Keratinocyte (primary cell): ENCODE data around the gene CPNE1. TPM values are rescaled to one million over a fixed set of nuclear protein-coding genes. Genes with fewer than 3 reads are reported as not detected.

Experiments
- DNase-seq: peaks from one replicate; pipeline ENCODE4 v3.0.0-alpha.2; 2011; ENCODE audit warnings: low read depth, missing footprints, low spot score
- FAIRE-seq: peaks from 2 replicates; lab custom pipeline; 2011; peaks lifted over from hg19 to GRCh38; lab: Jason Lieb, UNC
- H2AFZ ChIP-seq: 2 replicates; pipeline ENCODE4 v1.6.0; 2012; ENCODE audit warnings: low read length, control low read depth, inconsistent platforms; ENCODE audit not compliant: control insufficient read depth
- H3K27ac ChIP-seq: 2 replicates; pipeline ENCODE4 v1.5.1; 2011; ENCODE audit warnings: low read length; ENCODE audit not compliant: control insufficient read depth, insufficient read depth
- H3K27me3 ChIP-seq: 3 replicates; pipeline ENCODE4 v1.6.0; 2011; ENCODE audit warnings: low read length; ENCODE audit not compliant: control insufficient read depth, insufficient read depth; ENCODE audit errors: extremely low read depth
- H3K36me3 ChIP-seq, 2 experiments: 2 replicates in 1 of 2; 3 replicates in 1 of 2; pipeline ENCODE4 v1.5.1; 2011; ENCODE audit warnings: low read length in 2 of 2, mild to moderate bottlenecking in 1 of 2; ENCODE audit not compliant: control insufficient read depth in 2 of 2, insufficient read depth in 2 of 2; ENCODE audit errors: extremely low read depth in 1 of 2
- H3K4me1 ChIP-seq: 3 replicates; pipeline ENCODE4 v1.5.1; 2011; ENCODE audit warnings: low read length; ENCODE audit not compliant: control insufficient read depth, insufficient read depth; ENCODE audit errors: extremely low read depth
- H3K4me2 ChIP-seq: 3 replicates; pipeline ENCODE4 v1.6.0; 2011; ENCODE audit warnings: low read depth, low read length; ENCODE audit not compliant: control insufficient read depth, insufficient read depth; ENCODE audit errors: extremely low read depth
- H3K4me3 ChIP-seq, 3 experiments: fragments of 200-600 bp in 1 of 3; sonication (generic) in 1 of 3; 2 replicates in 2 of 3; 3 replicates in 1 of 3; pipeline ENCODE4 v1.5.1; 2011 to 2016; ENCODE audit warnings: low read length in 3 of 3, mild to moderate bottlenecking in 3 of 3, control low read depth in 2 of 3, inconsistent platforms in 1 of 3, low read depth in 1 of 3, mixed read lengths in 1 of 3, mixed run types in 1 of 3, moderate library complexity in 1 of 3; ENCODE audit not compliant: control insufficient read depth in 2 of 3, insufficient read depth in 2 of 3; ENCODE audit errors: extremely low read depth in 1 of 3
- H3K79me2 ChIP-seq: 2 replicates; pipeline ENCODE4 v1.6.0; 2012; ENCODE audit warnings: low read length; ENCODE audit not compliant: control insufficient read depth, insufficient read depth
- H3K9ac ChIP-seq: 3 replicates; pipeline ENCODE4 v1.6.0; 2011; ENCODE audit warnings: low read length; ENCODE audit not compliant: control insufficient read depth, insufficient read depth; ENCODE audit errors: extremely low read depth
- H3K9me1 ChIP-seq: 3 replicates; pipeline ENCODE4 v1.6.0; 2011; ENCODE audit warnings: low read length; ENCODE audit not compliant: control insufficient read depth, insufficient read depth; ENCODE audit errors: extremely low read depth
- H3K9me3 ChIP-seq: 2 replicates; pipeline ENCODE4 v1.5.1; 2012; ENCODE audit warnings: low read depth, low read length; ENCODE audit not compliant: control insufficient read depth
- H4K20me1 ChIP-seq: 3 replicates; pipeline ENCODE4 v1.6.0; 2011; ENCODE audit warnings: low read length; ENCODE audit not compliant: control insufficient read depth, insufficient read depth; ENCODE audit errors: extremely low read depth
- EZH2 ChIP-seq: IDR thresholded peaks from one replicate; pipeline ENCODE4 v1.6.1; 2012; ENCODE audit warnings: inconsistent platforms, mild to moderate bottlenecking, low read length, moderate library complexity
- dilution Hi-C: fragments of 300-500 bp; cut with MboI; formaldehyde crosslinking; loops from one replicate; pipeline ENCODE4 v1.7.0; 2020; ENCODE audit warnings: low sequenced_read_pairs; ENCODE audit not compliant: extremely low pct_ligation_motif_present
- polyA plus RNA-seq, 5 experiments: library from polyadenylated mRNA; depleted of rRNA in 3 of 5; stranded (reverse) in 3 of 5; stranded (forward) in 1 of 5; unstranded in 1 of 5; fragments of >200 nt; gene quantifications; 1 replicate in 1 of 5; 2 replicates in 3 of 5; 3 replicates in 1 of 5; pipeline versions ENCODE4 v1.2.1 to v1.2.3, GENCODE V29; 2011 to 2012; ENCODE audit warnings: missing spikeins in 2 of 5, low read depth in 1 of 5, low replicate concordance in 1 of 5
- TF ChIP-seq, protein P1 (sequence below), 3 experiments: IDR thresholded peaks in 1 of 3; conservative IDR thresholded peaks in 1 of 3; optimal IDR thresholded peaks in 1 of 3; 2 replicates in 2 of 3; 3 replicates in 1 of 3; pipeline versions ENCODE3 to v1.5.1; 2011; ENCODE audit warnings: low read length in 3 of 3, mild to moderate bottlenecking in 3 of 3, moderate library complexity in 2 of 3, control low read depth in 1 of 3, inconsistent platforms in 1 of 3; ENCODE audit not compliant: insufficient read depth in 2 of 3; ENCODE audit errors: extremely low read depth in 1 of 3

Gene CPNE1
- polyA plus RNA-seq, 1 donor (not counting 4 experiments of a cell fraction or from before 2014, with no cell fraction given): 111 TPM

GRCh38 chr20:35695978-35696377 lies 31.3 kb upstream of the CPNE1 start:
- Histone ChIP-seq H3K4me3 (no peak overlapping the region), H3K9ac (no peak overlapping the region), H3K79me2 (peaks cover 31% of the 10 kb centered on the region), H3K4me2 (no peak overlapping the region), H2AFZ (no peak overlapping the region), H3K9me3 (no peaks in the 10 kb centered on the region), H3K27me3 (no peaks in the 10 kb centered on the region), H3K4me1 (peaks cover 17% of the 10 kb centered on the region), H4K20me1 (no peaks in the 10 kb centered on the region), H3K36me3 (peaks cover 10% of the 10 kb centered on the region in 2 experiments), H3K9me1 (no peaks in the 10 kb centered on the region), H3K27ac (no peak overlapping the region)
- no peak for FAIRE-seq
- DNase-seq: no peak
- dilution Hi-C loops: no loop called here
- TF ChIP-seq, protein P1, sequence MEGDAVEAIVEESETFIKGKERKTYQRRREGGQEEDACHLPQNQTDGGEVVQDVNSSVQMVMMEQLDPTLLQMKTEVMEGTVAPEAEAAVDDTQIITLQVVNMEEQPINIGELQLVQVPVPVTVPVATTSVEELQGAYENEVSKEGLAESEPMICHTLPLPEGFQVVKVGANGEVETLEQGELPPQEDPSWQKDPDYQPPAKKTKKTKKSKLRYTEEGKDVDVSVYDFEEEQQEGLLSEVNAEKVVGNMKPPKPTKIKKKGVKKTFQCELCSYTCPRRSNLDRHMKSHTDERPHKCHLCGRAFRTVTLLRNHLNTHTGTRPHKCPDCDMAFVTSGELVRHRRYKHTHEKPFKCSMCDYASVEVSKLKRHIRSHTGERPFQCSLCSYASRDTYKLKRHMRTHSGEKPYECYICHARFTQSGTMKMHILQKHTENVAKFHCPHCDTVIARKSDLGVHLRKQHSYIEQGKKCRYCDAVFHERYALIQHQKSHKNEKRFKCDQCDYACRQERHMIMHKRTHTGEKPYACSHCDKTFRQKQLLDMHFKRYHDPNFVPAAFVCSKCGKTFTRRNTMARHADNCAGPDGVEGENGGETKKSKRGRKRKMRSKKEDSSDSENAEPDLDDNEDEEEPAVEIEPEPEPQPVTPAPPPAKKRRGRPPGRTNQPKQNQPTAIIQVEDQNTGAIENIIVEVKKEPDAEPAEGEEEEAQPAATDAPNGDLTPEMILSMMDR (optimal IDR thresholded peaks at IDR 0.05 in 1 of 3, IDR thresholded peaks at IDR 0.05 in 1 of 3, conservative IDR thresholded peaks at IDR 0.05 in 1 of 3; ENCODE audit: extremely low read depth in 1 of 3, insufficient read depth in 2 of 3, low read length in 3 of 3): no peak
- TF ChIP-seq EZH2: no peak

DNA sequence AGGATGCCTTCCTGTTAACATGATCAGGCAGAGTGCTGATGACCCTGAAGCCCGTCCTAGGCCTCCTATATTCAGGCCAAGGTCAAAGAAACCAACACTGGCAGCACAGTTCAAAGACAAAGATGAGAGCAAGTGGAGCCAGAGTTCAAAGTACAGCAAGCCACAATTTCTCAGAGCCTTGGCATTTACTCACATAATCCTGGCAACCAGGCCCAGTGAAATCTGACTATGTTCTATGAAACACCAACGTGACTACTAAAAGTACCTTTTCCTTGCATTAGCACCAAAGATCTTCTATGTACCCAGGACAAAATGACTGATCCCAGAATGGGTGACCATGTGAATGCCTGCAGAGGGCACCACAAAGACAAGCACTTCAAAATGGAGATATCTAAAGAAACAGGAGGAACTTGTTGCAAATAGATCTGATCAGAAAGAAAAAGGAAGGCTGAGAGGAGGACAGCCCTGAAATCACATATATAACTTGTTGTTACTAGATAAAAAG lies 30.6 kb upstream of the CPNE1 start:
- FAIRE-seq: no peak
- TF ChIP-seq EZH2: no peak
- TF ChIP-seq, protein P1 (optimal IDR thresholded peaks at IDR 0.05 in 1 of 3, IDR thresholded peaks at IDR 0.05 in 1 of 3, conservative IDR thresholded peaks at IDR 0.05 in 1 of 3; ENCODE audit: extremely low read depth in 1 of 3, insufficient read depth in 2 of 3, low read length in 3 of 3): no peak
- no peaks in the 10 kb centered on the region for H3K9me3 ChIP-seq
- H3K36me3 ChIP-seq: peaks cover 10 to 15% of the 10 kb centered on the region in 2 experiments
- no peak overlapping the region for H3K4me2 ChIP-seq
- dilution Hi-C loops: no loop called here
- H2AFZ ChIP-seq: no peak overlapping the region
- no peak overlapping the region for H3K4me3 ChIP-seq
- H3K9me1 ChIP-seq: no peaks in the 10 kb centered on the region
- no peak overlapping the region for H3K27ac ChIP-seq
- no peaks in the 10 kb centered on the region for H4K20me1 ChIP-seq
- H3K4me1 ChIP-seq: peaks cover 12% of the 10 kb centered on the region
- no peak overlapping the region for H3K9ac ChIP-seq
- peaks cover 26% of the 10 kb centered on the region for H3K79me2 ChIP-seq
- H3K27me3 ChIP-seq: no peaks in the 10 kb centered on the region
- DNase-seq: no peak
